HG03342 (cell line): ENCODE data around the gene NDRG2.

ENCODE experiments used
- ATAC-seq: cut with Tn5 transposase; IDR thresholded peaks from one replicate; pipeline ENCODE4 v1.9.1; 2021; ENCODE audit warnings: mild to moderate bottlenecking, moderate library complexity; ENCODE audit not compliant: unreplicated experiment

NDRG2 gene

GRCh38 chr14:21024585-21025370 lies at the start of gene NDRG2:
TSS of gene NDRG2 (minus strand) at chr14:21025061. CDS start at chr14:21023315, 1,746 bp downstream.
- no peak for ATAC-seq

GRCh38 chr14:21073921-21074320 lies 49.1 kb upstream of the NDRG2 start:
- no peak for ATAC-seq

- ATAC-seq = no peak
Observed at GRCh38 chr14:21072781-21073339, 48.0 kb upstream of the NDRG2 start.

DNA sequence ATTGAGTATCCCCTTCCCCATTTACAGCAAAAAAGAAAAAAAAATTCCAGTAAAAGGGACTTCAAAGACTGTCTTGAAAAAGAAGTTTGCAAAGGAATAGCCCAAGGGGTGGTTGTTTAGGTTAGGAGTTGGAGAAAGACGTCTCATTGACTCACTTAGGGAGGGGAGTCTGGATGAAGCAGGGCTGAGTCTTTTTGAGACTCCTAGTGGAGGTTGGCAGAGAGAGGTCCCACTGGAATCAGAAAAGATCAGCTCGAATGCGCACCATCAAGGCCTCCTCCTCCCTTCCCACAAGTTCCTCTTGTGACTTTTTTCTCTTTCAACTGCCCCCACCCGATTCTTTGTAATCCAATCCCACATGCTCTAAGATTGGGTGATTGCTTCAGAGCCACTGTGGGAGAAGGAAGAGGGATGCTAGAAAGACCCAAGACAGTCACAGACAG lies 47.2 kb upstream of the NDRG2 start:
- no peak for ATAC-seq

GRCh38 chr14:21071225-21072030 lies 46.6 kb upstream of the NDRG2 start:
- ATAC-seq = peak; percentile 65

DNA sequence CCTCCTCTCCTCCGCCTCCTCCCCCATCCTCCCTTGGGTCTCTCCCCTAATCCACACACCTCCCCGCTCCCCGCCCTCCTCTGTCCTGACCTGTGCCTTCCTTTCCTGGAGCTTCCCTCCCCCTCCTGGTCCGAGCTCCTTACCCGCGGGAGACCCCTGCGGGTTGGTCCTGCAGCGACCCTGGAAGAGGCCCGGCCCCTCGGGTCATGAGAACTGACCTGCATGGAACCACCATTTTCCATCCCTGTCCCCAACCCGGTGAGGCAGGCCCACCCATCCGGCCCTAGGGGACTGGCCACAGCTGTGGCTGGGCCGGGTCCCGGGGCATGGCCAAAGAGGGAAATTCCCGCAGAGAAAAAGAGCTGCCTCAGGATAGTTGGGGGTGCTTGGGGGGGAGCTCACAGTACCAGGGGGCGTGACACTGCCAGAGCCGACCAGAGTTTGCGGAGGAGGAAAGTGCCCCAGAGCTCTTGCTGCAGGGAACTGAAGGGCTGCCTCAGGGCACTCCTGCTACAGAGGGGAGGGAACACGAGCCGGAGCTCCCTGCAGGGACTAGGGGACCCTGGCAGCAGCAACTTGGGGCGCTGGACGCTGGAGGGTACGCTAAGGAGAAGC lies 45.9 kb upstream of the NDRG2 start:
- ATAC-seq = peak; percentile 2

DNA sequence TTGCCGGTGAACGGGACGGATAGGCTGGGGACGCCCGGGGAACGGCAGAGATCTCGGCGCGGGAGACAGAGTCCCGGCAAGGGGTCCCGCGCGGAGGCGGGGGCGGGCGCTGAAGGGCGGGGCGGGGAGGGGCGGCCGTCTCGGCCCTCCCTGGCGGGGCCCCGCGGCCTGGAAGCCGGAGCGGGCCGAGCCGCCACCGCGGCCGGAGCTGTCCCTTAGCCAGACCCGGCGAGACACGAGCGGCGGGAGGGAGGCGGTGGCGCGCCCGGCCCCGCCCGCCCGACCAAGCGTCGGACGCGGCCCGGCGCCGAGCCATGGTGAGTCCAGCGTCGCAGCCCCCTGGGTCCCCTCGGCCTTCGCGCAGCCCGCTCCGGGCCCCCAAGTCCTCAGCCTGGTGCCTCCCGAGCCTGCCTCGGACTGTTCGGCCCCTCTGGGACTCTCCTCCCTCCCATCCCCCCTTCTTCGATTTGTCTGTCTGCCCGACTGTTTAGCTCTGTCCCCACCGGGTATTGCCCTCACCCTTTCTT lies 45.3 kb upstream of the NDRG2 start, which contains the start of gene ARHGEF40:
Gene ARHGEF40, plus strand, starts transcription at position 222 of the 527 bp plus-strand sequence. Its CDS starts 93 bp downstream, at position 315.
- no peak for ATAC-seq

DNA sequence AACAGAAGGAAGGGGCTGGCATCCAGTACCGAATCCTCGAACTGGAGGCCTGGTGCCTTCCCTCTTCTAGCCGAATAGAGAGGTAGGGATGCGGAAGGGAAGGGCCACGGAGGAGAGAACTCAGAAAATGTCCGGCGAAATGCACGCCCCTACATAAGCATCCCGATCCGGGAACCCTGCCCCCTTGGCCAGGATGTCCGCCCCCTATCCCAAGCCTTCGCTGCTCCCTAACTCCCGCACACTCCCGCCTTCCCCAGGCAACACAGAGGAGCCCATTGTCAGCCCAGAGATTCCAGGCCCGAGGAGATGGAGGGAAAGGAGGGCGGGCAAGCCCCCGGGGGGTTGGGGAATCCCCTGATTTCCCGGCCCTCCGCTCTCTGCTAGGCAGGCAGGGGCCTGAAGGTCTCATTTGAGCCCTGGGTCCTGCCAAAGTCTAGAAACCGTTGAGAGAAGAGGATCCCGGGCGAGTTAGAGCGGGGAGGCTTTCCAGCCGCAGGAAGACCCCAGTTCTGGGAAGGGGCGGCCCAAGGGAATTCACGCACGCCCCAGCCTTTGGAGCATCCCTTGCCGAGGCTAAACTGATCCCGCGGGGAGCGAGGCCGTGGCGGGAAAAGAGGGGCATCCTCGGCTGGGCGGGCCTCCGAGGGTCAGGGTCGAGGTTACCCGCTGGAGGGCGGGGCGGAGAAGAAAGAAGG lies 44.7 kb upstream of the NDRG2 start:
- no peak for ATAC-seq

GRCh38 chr14:21068521-21069387 lies 43.9 kb upstream of the NDRG2 start:
- ATAC-seq = no peak

GRCh38 chr14:21066882-21067502 lies 42.1 kb upstream of the NDRG2 start:
- ATAC-seq = no peak

DNA sequence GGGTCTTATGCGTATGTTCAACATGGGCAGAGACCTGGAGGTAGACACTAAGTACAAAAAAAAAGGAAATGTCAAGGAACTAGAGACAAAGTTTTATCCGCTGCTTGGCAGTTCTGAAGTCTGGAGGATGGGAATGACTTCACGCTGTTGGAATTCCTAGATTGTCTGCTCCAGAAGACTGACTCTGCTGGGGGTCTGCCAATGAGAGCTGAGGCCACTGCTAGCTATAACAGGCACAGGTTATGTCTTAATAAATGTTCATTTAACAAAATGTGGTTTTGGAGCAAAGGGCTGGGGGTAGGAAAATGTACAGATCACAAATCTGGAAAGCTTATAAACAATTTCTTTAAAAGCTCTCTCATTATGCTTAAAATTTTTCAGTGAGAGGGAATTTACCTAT lies 38.6 kb upstream of the NDRG2 start:
- ATAC-seq = no peak

DNA sequence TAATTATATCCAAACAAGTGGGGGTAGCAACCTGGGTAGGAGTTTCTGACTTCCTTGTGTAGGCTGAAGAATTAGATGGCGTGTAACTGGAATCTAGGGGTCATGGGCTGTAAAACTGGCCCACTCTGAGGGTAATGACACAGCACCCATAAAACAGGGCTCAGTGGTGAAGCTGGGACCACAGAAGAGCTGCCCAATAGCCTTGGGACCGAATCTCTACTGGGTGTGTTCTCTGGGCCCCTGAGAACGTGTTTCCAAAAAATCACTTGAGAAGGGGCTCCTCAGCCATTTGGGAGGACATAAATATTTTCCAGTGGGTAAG lies 36.4 kb upstream of the NDRG2 start:
- no peak for ATAC-seq

DNA sequence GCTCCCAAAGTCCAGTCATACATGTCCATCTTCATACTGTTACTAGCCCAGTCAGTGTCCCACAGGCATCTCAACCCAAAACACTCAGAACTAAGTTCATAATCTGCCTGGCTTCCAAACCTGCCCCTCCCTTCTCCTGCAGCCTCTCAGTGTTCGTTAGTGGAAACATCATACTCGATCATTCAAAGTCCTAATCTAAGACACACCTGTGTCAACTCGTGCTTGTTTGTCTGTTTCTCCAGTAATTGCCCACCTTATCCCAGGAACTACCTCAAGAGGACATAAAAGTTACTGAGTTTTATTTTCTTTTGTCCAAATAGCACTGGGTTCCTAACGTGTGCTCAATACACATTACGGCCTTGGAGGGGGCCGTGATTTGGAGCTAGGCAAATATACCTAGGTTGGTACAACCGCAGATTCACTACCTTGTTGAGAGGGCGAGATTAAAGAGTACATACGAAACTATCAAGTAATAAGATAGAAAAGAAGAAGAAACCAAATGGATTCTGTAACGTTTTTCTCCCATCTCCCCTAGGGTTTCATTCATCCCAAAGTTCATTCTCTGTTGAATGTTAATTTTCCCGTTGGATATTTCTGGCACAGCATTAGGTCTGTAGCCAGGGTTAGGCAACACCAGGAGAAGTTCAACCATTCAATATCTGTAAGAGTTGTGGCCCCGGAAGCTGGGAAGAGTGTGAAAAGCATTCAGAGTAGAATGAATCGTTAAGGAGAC lies 35.9 kb upstream of the NDRG2 start:
- no peak for ATAC-seq

DNA sequence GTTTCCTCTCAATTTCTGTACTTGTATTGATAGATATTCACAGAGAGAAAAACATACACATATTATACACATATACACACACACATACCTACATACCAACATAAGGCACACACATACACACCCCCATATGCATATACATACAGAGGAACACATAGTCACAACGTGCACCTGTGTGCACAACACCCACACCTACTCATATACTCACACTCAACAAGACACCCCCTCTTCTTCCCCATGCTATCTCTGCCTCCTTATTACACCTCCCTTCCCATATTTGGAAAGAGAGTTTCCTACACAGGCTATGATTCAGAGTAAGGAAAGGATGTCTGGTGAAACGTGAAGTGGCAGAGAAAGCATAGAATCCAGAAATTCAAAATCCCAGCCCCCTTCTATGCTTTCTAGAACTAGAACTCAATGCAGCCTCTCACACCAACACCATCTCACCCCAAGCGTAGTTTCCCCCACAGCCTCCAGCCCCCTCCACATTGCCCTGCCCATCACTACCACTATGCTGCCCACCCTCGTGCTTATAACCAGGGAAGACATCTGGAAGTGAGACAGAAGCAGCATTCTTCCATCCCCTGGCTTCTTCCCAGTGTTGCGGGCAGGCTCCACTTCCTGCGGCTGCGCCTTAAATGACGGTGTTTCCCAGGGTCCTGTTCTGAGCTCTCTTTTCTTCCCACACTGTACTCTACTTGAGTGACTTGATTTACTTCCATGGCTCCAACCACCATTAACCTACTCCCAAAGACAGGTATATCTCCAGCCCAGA lies 35.2 kb upstream of the NDRG2 start:
- no peak for ATAC-seq

DNA sequence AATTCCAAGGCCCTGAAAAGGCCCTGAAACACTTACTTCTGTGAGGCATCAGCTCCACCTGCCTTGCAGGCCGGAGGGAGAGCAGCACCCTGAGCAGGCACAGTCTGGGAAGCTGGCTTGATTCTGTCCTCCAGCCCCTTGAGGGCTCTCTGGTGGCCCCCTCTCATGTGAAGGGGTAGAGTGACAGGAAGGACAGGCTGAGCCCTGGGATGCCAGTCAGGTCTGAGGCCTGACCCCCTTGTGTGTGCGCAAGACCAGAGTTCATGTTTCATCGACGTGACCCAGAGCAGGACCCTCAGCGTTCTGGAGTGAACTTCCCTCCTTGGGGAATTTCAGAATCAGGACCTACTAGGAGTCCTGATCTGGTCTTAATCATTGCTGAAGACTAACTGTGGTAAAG lies 34.0 kb upstream of the NDRG2 start:
- ATAC-seq = no peak

GRCh38 chr14:21057803-21058675 lies 33.2 kb upstream of the NDRG2 start, which contains the start of gene RNASE8:
TSS of gene RNASE8 (plus strand) at chr14:21057822. CDS start at chr14:21057893, 71 bp downstream.
- no peak for ATAC-seq
